ENCODE results near the gene IGF2.

Gene IGF2

GRCh38 chr11:2090172-2091111, 48.7 kb downstream of the IGF2 start:
- no peak for DNase-seq

- peak; percentile 29 to 36 for DNase-seq
These were observed 49.5 kb downstream of the IGF2 start for GRCh38 chr11:2089536-2090165.

- DNase-seq, result no peak
These were observed 50.2 kb downstream of the IGF2 start for GRCh38 chr11:2088746-2089535.

- no peak for DNase-seq
These were observed 50.9 kb downstream of the IGF2 start for GRCh38 chr11:2088284-2088683.

GRCh38 chr11:2086239-2087040, 52.7 kb downstream of the IGF2 start:
- no peak for DNase-seq

- no peak for DNase-seq
These were observed 53.7 kb downstream of the IGF2 start for GRCh38 chr11:2085251-2086066.

- DNase-seq, result no peak
These were observed 54.5 kb downstream of the IGF2 start for GRCh38 chr11:2084721-2085120.
